IPS-20b (cell line): Measurements from ENCODE around the gene ATP8B1.
"Not testable (repeated sequence)": the region's sequence is repeated elsewhere in the genome, so short reads cannot be mapped to it uniquely, and the experiment has no call there.

Experiments used
- H3K27ac ChIP-seq: one replicate; pipeline ENCODE4 v1.5.1; 2013; ENCODE audit warnings: low read length
- H3K27me3 ChIP-seq: 2 replicates; pipeline ENCODE4 v1.6.1; 2013; ENCODE audit warnings: mild to moderate bottlenecking, low read length, inconsistent platforms; ENCODE audit not compliant: insufficient read depth
- H3K36me3 ChIP-seq: 2 replicates; pipeline ENCODE4 v1.6.1; 2013; ENCODE audit warnings: low read depth, mild to moderate bottlenecking, inconsistent platforms, low read length, moderate library complexity; ENCODE audit not compliant: insufficient read depth
- H3K4me1 ChIP-seq: 2 replicates; pipeline ENCODE4 v1.6.1; 2013; ENCODE audit warnings: mild to moderate bottlenecking, control low read depth, inconsistent platforms, low read length, moderate library complexity; ENCODE audit not compliant: insufficient read depth
- H3K4me3 ChIP-seq: 2 replicates; pipeline ENCODE4 v1.5.1; 2013; ENCODE audit warnings: mild to moderate bottlenecking, low read length, inconsistent platforms
- H3K9ac ChIP-seq: 2 replicates; pipeline ENCODE4 v1.6.1; 2013; ENCODE audit warnings: low read depth, mild to moderate bottlenecking, inconsistent platforms, low read length, moderate library complexity
- H3K9me3 ChIP-seq: 2 replicates; pipeline ENCODE4 v1.6.1; 2013; ENCODE audit warnings: mild to moderate bottlenecking, low read depth, low read length, inconsistent platforms; ENCODE audit not compliant: insufficient read depth

ATP8B1 gene

GRCh38 chr18:57803103-57803969 lies at the start of gene ATP8B1:
TSS of gene ATP8B1 (minus strand) at chr18:57803315. CDS start at chr18:57731807, 71,508 bp downstream.
- Histone ChIP-seq H3K4me3 (peak within 1 kb of the TSS; percentile 77), H3K4me1 (no peaks in the 10 kb centered on the region), H3K27ac (no peak within 1 kb of the TSS), H3K27me3 (peaks cover 84% of the 10 kb centered on the region), H3K9ac (peak within 1 kb of the TSS; percentile 46; the same call in 1 of the 2 replicates), H3K9me3 (no peaks in the 10 kb centered on the region), H3K36me3 (no peaks in the 10 kb centered on the region)

GRCh38 chr18:57850063-57850462 lies 46.9 kb upstream of the ATP8B1 start:
- Histone ChIP-seq H3K36me3 (no peaks in the 10 kb centered on the region), H3K4me1 (no peaks in the 10 kb centered on the region), H3K27ac (no peak overlapping the region), H3K4me3 (no peak overlapping the region), H3K27me3 (no peaks in the 10 kb centered on the region), H3K9ac (no peak overlapping the region), H3K9me3 (no peaks in the 10 kb centered on the region)

GRCh38 chr18:57848374-57848773 lies 45.3 kb upstream of the ATP8B1 start:
- H3K4me3 ChIP-seq, H3K36me3 ChIP-seq, H3K27ac ChIP-seq, H3K27me3 ChIP-seq, H3K9me3 ChIP-seq, H3K9ac ChIP-seq, H3K4me1 ChIP-seq: not testable (repeated sequence)

GRCh38 chr18:57847431-57847830 lies 44.3 kb upstream of the ATP8B1 start:
- not testable (repeated sequence) for H3K27ac ChIP-seq, H3K27me3 ChIP-seq, H3K36me3 ChIP-seq, H3K4me3 ChIP-seq, H3K9me3 ChIP-seq, H3K4me1 ChIP-seq, H3K9ac ChIP-seq

- Histone ChIP-seq H3K9me3 (no peaks in the 10 kb centered on the region), H3K4me1 (no peaks in the 10 kb centered on the region), H3K27me3 (no peaks in the 10 kb centered on the region), H3K9ac (no peak overlapping the region), H3K36me3 (no peaks in the 10 kb centered on the region), H3K27ac (no peak overlapping the region), H3K4me3 (no peak overlapping the region)
These were observed 43.1 kb upstream of the ATP8B1 start for GRCh38 chr18:57846258-57846657.

- Histone ChIP-seq H3K4me3 (no peak overlapping the region), H3K27me3 (no peaks in the 10 kb centered on the region), H3K9me3 (no peaks in the 10 kb centered on the region), H3K27ac (no peak overlapping the region), H3K9ac (no peak overlapping the region), H3K4me1 (no peaks in the 10 kb centered on the region), H3K36me3 (no peaks in the 10 kb centered on the region)
These were observed 42.5 kb upstream of the ATP8B1 start for GRCh38 chr18:57845605-57846074.

GRCh38 chr18:57844319-57844718 lies 41.2 kb upstream of the ATP8B1 start:
- Histone ChIP-seq H3K27me3 (no peaks in the 10 kb centered on the region), H3K27ac (no peak overlapping the region), H3K4me3 (no peak overlapping the region), H3K4me1 (no peaks in the 10 kb centered on the region), H3K9me3 (no peaks in the 10 kb centered on the region), H3K36me3 (no peaks in the 10 kb centered on the region), H3K9ac (no peak overlapping the region)

- no peaks in the 10 kb centered on the region for H3K4me1 ChIP-seq
- H3K27me3 ChIP-seq: no peaks in the 10 kb centered on the region
- no peaks in the 10 kb centered on the region for H3K9me3 ChIP-seq
- no peaks in the 10 kb centered on the region for H3K36me3 ChIP-seq
- H3K27ac ChIP-seq: no peak overlapping the region
- H3K4me3 ChIP-seq: no peak overlapping the region
- no peak overlapping the region for H3K9ac ChIP-seq
These were observed 40.3 kb upstream of the ATP8B1 start for GRCh38 chr18:57843386-57843785.

- Histone ChIP-seq H3K36me3 (no peaks in the 10 kb centered on the region), H3K4me3 (no peak overlapping the region), H3K9me3 (no peaks in the 10 kb centered on the region), H3K27me3 (no peaks in the 10 kb centered on the region), H3K4me1 (no peaks in the 10 kb centered on the region), H3K27ac (no peak overlapping the region), H3K9ac (no peak overlapping the region)
These were observed 38.5 kb upstream of the ATP8B1 start for GRCh38 chr18:57841568-57841967.

GRCh38 chr18:57839942-57840381 lies 36.8 kb upstream of the ATP8B1 start:
- no peak overlapping the region for H3K4me3 ChIP-seq
- no peaks in the 10 kb centered on the region for H3K9me3 ChIP-seq
- H3K27ac ChIP-seq: no peak overlapping the region
- H3K27me3 ChIP-seq: no peaks in the 10 kb centered on the region
- no peaks in the 10 kb centered on the region for H3K36me3 ChIP-seq
- no peak overlapping the region for H3K9ac ChIP-seq
- H3K4me1 ChIP-seq: no peaks in the 10 kb centered on the region

GRCh38 chr18:57837917-57838548 lies 34.9 kb upstream of the ATP8B1 start:
- Histone ChIP-seq H3K36me3 (no peaks in the 10 kb centered on the region), H3K9me3 (no peaks in the 10 kb centered on the region), H3K27me3 (no peaks in the 10 kb centered on the region), H3K9ac (no peak overlapping the region), H3K4me1 (no peaks in the 10 kb centered on the region), H3K4me3 (no peak overlapping the region), H3K27ac (no peak overlapping the region)

- Histone ChIP-seq H3K4me1 (no peaks in the 10 kb centered on the region), H3K9me3 (no peaks in the 10 kb centered on the region), H3K27me3 (no peaks in the 10 kb centered on the region), H3K36me3 (no peaks in the 10 kb centered on the region), H3K4me3 (no peak overlapping the region), H3K9ac (no peak overlapping the region), H3K27ac (no peak overlapping the region)
These were observed 33.4 kb upstream of the ATP8B1 start for GRCh38 chr18:57836557-57836956.
